Measurements from ENCODE around the gene STXBP5. TPM values are rescaled to one million over a fixed set of nuclear protein-coding genes. Genes with fewer than 3 reads are reported as not detected.

The STXBP5 gene
- total RNA-seq, 2 experiments from 2014 or later, result 11.4 to 11.5 TPM

- no peaks in the 10 kb centered on the region for H3K27me3 Mint-ChIP-seq
- DNase-seq (no peak), ATAC-seq (no peak)
- CTCF ChIA-PET, result no interaction called here
- intact Hi-C loops (cut with micrococcal nuclease), result no loop called here
- no peaks in the 10 kb centered on the region for H3K9me3 Mint-ChIP-seq
- H3K36me3 Mint-ChIP-seq (ENCODE audit: low read depth), result no peaks in the 10 kb centered on the region
- peaks cover 5% of the 10 kb centered on the region for H3K4me1 Mint-ChIP-seq (ENCODE audit: low read depth)
- POLR2A ChIA-PET, result no interaction called here
- no peak overlapping the region for H3K4me3 Mint-ChIP-seq
- no peak overlapping the region for H3K27ac Mint-ChIP-seq
- TF ChIP-seq CTCF (IDR thresholded peaks at IDR 0.05), result no peak
Measured at GRCh38 chr6:147164761-147165160, 39.5 kb upstream of the STXBP5 start.

GRCh38 chr6:147166360-147166944 is 37.8 kb upstream of the STXBP5 start:
- Mint-ChIP-seq H3K4me3 (no peak overlapping the region), H3K27ac (no peak overlapping the region), H3K9me3 (no peaks in the 10 kb centered on the region), H3K36me3 (ENCODE audit: low read depth) (no peaks in the 10 kb centered on the region), H3K27me3 (no peaks in the 10 kb centered on the region), H3K4me1 (ENCODE audit: low read depth) (peaks cover 5% of the 10 kb centered on the region)
- ATAC-seq, result no peak
- CTCF ChIA-PET, result no interaction called here
- POLR2A ChIA-PET, result no interaction called here
- TF ChIP-seq CTCF (IDR thresholded peaks at IDR 0.05), result no peak
- DNase-seq, result no peak
- intact Hi-C loops (cut with micrococcal nuclease), result no loop called here

- ChIA-PET CTCF (interaction anchor here (1.5 kb wide), 1 partner anchor 9 kb away, joined by 3 read pairs; no protein-coding TSS in a partner anchor), POLR2A (no interaction called here)
- no peak for TF ChIP-seq CTCF (IDR thresholded peaks at IDR 0.05)
- peaks cover 5% of the 10 kb centered on the region for H3K4me1 Mint-ChIP-seq (ENCODE audit: low read depth)
- H3K27me3 Mint-ChIP-seq, result no peaks in the 10 kb centered on the region
- no peak for ATAC-seq
- DNase-seq, result no peak
- H3K27ac Mint-ChIP-seq, result no peak overlapping the region
- H3K36me3 Mint-ChIP-seq (ENCODE audit: low read depth), result no peaks in the 10 kb centered on the region
- H3K9me3 Mint-ChIP-seq, result no peaks in the 10 kb centered on the region
- intact Hi-C loops (cut with micrococcal nuclease), result no loop called here
- H3K4me3 Mint-ChIP-seq, result no peak overlapping the region
Measured at GRCh38 chr6:147166992-147167391, 37.2 kb upstream of the STXBP5 start.

- no peak for ATAC-seq
- TF ChIP-seq CTCF (IDR thresholded peaks at IDR 0.05), result no peak
- Mint-ChIP-seq H3K9me3 (no peaks in the 10 kb centered on the region), H3K27me3 (no peaks in the 10 kb centered on the region), H3K27ac (no peak overlapping the region), H3K4me1 (ENCODE audit: low read depth) (peaks cover 5% of the 10 kb centered on the region), H3K36me3 (ENCODE audit: low read depth) (no peaks in the 10 kb centered on the region), H3K4me3 (no peak overlapping the region)
- ChIA-PET CTCF (interaction anchor here (0.9 to 1.5 kb wide), 2 partner anchors 8 to 15 kb away, joined by 3 read pairs; no protein-coding TSS in a partner anchor), POLR2A (no interaction called here)
- DNase-seq, result no peak
- intact Hi-C loops (cut with micrococcal nuclease), result no loop called here
Measured at GRCh38 chr6:147167576-147168461, 36.4 kb upstream of the STXBP5 start.

GRCh38 chr6:147169529-147169928 is 34.7 kb upstream of the STXBP5 start:
- ChIA-PET POLR2A (no interaction called here), CTCF (no interaction called here)
- intact Hi-C loops (cut with micrococcal nuclease), result no loop called here

More at GRCh38 chr6:147169529-147169928, 34.7 kb upstream of the STXBP5 start:
- Mint-ChIP-seq H3K36me3 (ENCODE audit: low read depth) (no peaks in the 10 kb centered on the region), H3K4me1 (ENCODE audit: low read depth) (peaks cover 5% of the 10 kb centered on the region), H3K27ac (no peak overlapping the region), H3K4me3 (no peak overlapping the region), H3K9me3 (no peaks in the 10 kb centered on the region), H3K27me3 (no peaks in the 10 kb centered on the region)
- DNase-seq (no peak), ATAC-seq (no peak)
- no peak for TF ChIP-seq CTCF (IDR thresholded peaks at IDR 0.05)

All from activated CD8-positive, alpha-beta T cell treated with anti-CD3 and anti-CD28 coated beads for 36 hours (primary cell).